Fibroblast of lung (primary cell): ENCODE data around the gene BCAS1.

ENCODE experiments used
- EZH2 ChIP-seq: IDR thresholded peaks from 2 replicates; pipeline ENCODE4 v1.5.1; 2012; ENCODE audit warnings: low read length, control low read depth, mild to moderate bottlenecking; ENCODE audit errors: missing control alignments
- TF ChIP-seq, protein P1 (sequence below), 2 donors: IDR thresholded peaks in 1 of 2; conservative IDR thresholded peaks in 1 of 2; 1 replicate in 1 of 2; 2 replicates in 1 of 2; pipeline ENCODE4 v1.5.1; 2011 to 2012; ENCODE audit warnings: low read length in 2 of 2, control low read depth in 1 of 2, inconsistent platforms in 1 of 2, low read depth in 1 of 2, mild to moderate bottlenecking in 1 of 2

DNA sequence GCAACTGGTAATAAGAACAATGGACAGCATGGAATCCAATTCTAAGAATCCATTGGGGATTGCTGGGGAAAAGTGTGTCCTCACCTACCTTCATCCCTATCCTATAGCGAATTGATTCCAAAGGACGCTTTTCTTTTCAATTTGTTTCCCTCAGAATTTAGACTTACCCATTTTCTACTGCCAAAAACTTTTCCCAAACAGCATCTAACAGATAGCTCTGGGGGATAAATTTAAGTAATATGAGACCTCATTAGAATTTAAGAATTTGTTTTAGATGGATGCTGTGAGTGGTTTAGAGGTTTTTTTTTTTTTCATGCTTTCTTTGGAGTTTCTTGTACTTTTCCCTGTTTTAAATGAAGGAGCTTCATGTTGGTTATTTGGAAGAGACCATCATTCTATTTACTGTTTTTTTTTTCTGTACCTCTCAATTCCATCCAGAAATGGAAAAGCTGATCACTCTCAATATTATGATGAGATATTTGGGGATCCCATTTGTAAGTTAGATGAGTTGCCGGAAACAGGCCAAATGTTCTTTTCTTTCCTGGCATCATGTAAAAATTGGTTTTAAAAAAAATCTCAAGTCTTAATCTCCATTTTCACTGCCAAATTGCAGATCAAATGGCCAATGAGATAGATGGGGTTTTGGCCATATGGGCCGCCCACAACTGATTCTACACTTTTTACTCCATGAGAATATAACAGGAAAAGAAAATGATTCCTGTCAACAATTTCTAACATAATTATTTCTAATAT is 105.7 kb downstream of the BCAS1 start:
- TF ChIP-seq, protein P1, sequence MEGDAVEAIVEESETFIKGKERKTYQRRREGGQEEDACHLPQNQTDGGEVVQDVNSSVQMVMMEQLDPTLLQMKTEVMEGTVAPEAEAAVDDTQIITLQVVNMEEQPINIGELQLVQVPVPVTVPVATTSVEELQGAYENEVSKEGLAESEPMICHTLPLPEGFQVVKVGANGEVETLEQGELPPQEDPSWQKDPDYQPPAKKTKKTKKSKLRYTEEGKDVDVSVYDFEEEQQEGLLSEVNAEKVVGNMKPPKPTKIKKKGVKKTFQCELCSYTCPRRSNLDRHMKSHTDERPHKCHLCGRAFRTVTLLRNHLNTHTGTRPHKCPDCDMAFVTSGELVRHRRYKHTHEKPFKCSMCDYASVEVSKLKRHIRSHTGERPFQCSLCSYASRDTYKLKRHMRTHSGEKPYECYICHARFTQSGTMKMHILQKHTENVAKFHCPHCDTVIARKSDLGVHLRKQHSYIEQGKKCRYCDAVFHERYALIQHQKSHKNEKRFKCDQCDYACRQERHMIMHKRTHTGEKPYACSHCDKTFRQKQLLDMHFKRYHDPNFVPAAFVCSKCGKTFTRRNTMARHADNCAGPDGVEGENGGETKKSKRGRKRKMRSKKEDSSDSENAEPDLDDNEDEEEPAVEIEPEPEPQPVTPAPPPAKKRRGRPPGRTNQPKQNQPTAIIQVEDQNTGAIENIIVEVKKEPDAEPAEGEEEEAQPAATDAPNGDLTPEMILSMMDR (conservative IDR thresholded peaks at IDR 0.05 in 1 of 2, IDR thresholded peaks at IDR 0.05 in 1 of 2; ENCODE audit: low read depth in 1 of 2, low read length in 2 of 2) = no peak
- no peak for TF ChIP-seq EZH2
